Liver (tissue), 9 donors: ENCODE measurements around the gene ARHGEF10L. TPM values are rescaled to one million over a fixed set of nuclear protein-coding genes. Genes with fewer than 3 reads are reported as not detected.

Experiments
- DNase-seq: peaks from one replicate; pipeline ENCODE4 v3.0.0-alpha.2; 2017; ENCODE audit warnings: low spot score
- H3K27ac ChIP-seq, 2 donors: one replicate each; pipeline ENCODE4 v1.7.0; 2013; ENCODE audit warnings: inconsistent platforms in 2 of 2, low read length in 2 of 2, control low read depth in 1 of 2, low read depth in 1 of 2, mild to moderate bottlenecking in 1 of 2
- H3K27me3 ChIP-seq, 4 donors: one replicate each; pipeline versions ENCODE4 v1.6.1 to v1.7.0; 2013; ENCODE audit warnings: low read length in 3 of 4, inconsistent platforms in 1 of 4, mild to moderate bottlenecking in 1 of 4, moderate library complexity in 1 of 4; ENCODE audit not compliant: control insufficient read depth in 4 of 4, insufficient read depth in 4 of 4
- H3K36me3 ChIP-seq, 4 donors: one replicate each; pipeline versions ENCODE4 v1.6.1 to v1.7.0; 2013; ENCODE audit warnings: low read length in 3 of 4, mild to moderate bottlenecking in 3 of 4, low read depth in 1 of 4, moderate library complexity in 1 of 4; ENCODE audit not compliant: control insufficient read depth in 4 of 4, insufficient read depth in 3 of 4
- H3K4me1 ChIP-seq, 4 donors: one replicate each; pipeline versions ENCODE4 v1.6.1 to v1.7.0; 2013; ENCODE audit warnings: low read length in 3 of 4, mild to moderate bottlenecking in 3 of 4, moderate library complexity in 1 of 4; ENCODE audit not compliant: control insufficient read depth in 4 of 4, insufficient read depth in 4 of 4
- H3K4me3 ChIP-seq, 3 donors: one replicate each; pipeline versions ENCODE4 v1.6.1 to v1.7.0; 2013; ENCODE audit warnings: low read length in 3 of 3, control low read depth in 1 of 3, low read depth in 1 of 3, mild to moderate bottlenecking in 1 of 3
- H3K9ac ChIP-seq, 2 donors: one replicate each; pipeline ENCODE4 v1.7.0; 2013; ENCODE audit warnings: low read length in 2 of 2, mild to moderate bottlenecking in 2 of 2, moderate library complexity in 2 of 2, control low read depth in 1 of 2, low read depth in 1 of 2
- H3K9me3 ChIP-seq, 4 donors: one replicate each; pipeline versions ENCODE4 v1.6.1 to v1.7.0; 2013; ENCODE audit warnings: low read length in 3 of 4; ENCODE audit not compliant: control insufficient read depth in 4 of 4
- EGR1 ChIP-seq, 2 donors: IDR thresholded peaks; 2 replicates each; pipeline ENCODE4 v1.6.1; 2016 to 2018; ENCODE audit warnings: antibody characterized with exemption in 2 of 2, low read depth in 2 of 2
- FOXA1 ChIP-seq: IDR thresholded peaks from 2 replicates; pipeline ENCODE4 v1.6.1; 2016; ENCODE audit warnings: antibody characterized with exemption
- FOXA2 ChIP-seq: IDR thresholded peaks from 2 replicates; pipeline ENCODE4 v1.6.1; 2016; ENCODE audit warnings: antibody characterized with exemption
- GABPA ChIP-seq, 2 donors: IDR thresholded peaks in 1 of 2; conservative IDR thresholded peaks in 1 of 2; 2 replicates each; pipeline ENCODE4 v1.6.1; 2016; ENCODE audit warnings: antibody characterized with exemption in 2 of 2, mild to moderate bottlenecking in 1 of 2, moderate library complexity in 1 of 2
- HNF4A ChIP-seq, 2 donors: conservative IDR thresholded peaks; 2 replicates each; pipeline ENCODE4 v1.6.1; 2016; ENCODE audit warnings: antibody characterized with exemption in 2 of 2, mild to moderate bottlenecking in 2 of 2
- HNF4G ChIP-seq: IDR thresholded peaks from 2 replicates; pipeline ENCODE4 v1.6.1; 2016; ENCODE audit warnings: antibody characterized with exemption
- JUND ChIP-seq, 2 donors: IDR thresholded peaks; 2 replicates each; pipeline ENCODE4 v1.6.1; 2016; ENCODE audit warnings: antibody characterized with exemption in 2 of 2
- NR2F2 ChIP-seq: IDR thresholded peaks from 2 replicates; pipeline ENCODE4 v1.6.1; 2016; ENCODE audit warnings: antibody characterized with exemption
- RAD21 ChIP-seq, 2 donors: IDR thresholded peaks; 2 replicates each; pipeline ENCODE4 v1.6.1; 2016; ENCODE audit warnings: antibody characterized with exemption in 2 of 2, mild to moderate bottlenecking in 2 of 2
- RXRA ChIP-seq, 2 donors: IDR thresholded peaks; 2 replicates each; pipeline ENCODE4 v1.6.1; 2017 to 2018; ENCODE audit warnings: antibody characterized with exemption in 2 of 2, mild to moderate bottlenecking in 1 of 2
- SP1 ChIP-seq: IDR thresholded peaks from 2 replicates; pipeline ENCODE4 v1.6.1; 2018; ENCODE audit warnings: antibody characterized with exemption, mild to moderate bottlenecking
- TAF1 ChIP-seq: conservative IDR thresholded peaks from 2 replicates; pipeline ENCODE4 v1.6.1; 2016; ENCODE audit warnings: antibody characterized with exemption, mild to moderate bottlenecking
- YY1 ChIP-seq: IDR thresholded peaks from 2 replicates; pipeline ENCODE4 v1.6.1; 2016; ENCODE audit warnings: antibody characterized with exemption, mild to moderate bottlenecking
- WGBS: extraction: QIAGEN DNeasy Blood & Tissue Kit; methylation state at CpG from one replicate; pipeline ENCODE4 v1.1.7; 2013; 5-methylcytosine and 5-hydroxymethylcytosine counted together
- polyA plus RNA-seq, 2 donors: library from polyadenylated mRNA; stranded (reverse) in 1 of 2; unstranded in 1 of 2; fragments of 200-250 nt in 1 of 2; fragments of >200 nt in 1 of 2; fragmentation: Nextera tagmentation in 1 of 2; extraction: Ambion mirVana in 1 of 2; gene quantifications; one replicate each; pipeline versions ENCODE4 v1.2.1 to v1.2.3, GENCODE V29; 2013 to 2015
- total RNA-seq, 2 donors: library from RNA; depleted of rRNA; stranded (reverse); fragments of >200 nt; gene quantifications; one replicate each; pipeline ENCODE4 v1.2.3, GENCODE V29; 2014
- TF ChIP-seq, protein P1 (sequence below): IDR thresholded peaks from 2 replicates; pipeline ENCODE4 v1.6.1; 2016; ENCODE audit warnings: antibody characterized with exemption, mild to moderate bottlenecking
- TF ChIP-seq, protein P2 (sequence below): IDR thresholded peaks from 2 replicates; pipeline ENCODE4 v1.6.1; 2016; ENCODE audit warnings: antibody characterized with exemption
- TF ChIP-seq, protein P3 (sequence below): IDR thresholded peaks from 2 replicates; pipeline ENCODE4 v1.6.1; 2016; ENCODE audit warnings: antibody characterized with exemption
- TF ChIP-seq, protein P4 (sequence below): fragments of 150-350 bp; IDR thresholded peaks from 2 replicates; pipeline ENCODE4 v1.5.1; 2017; ENCODE audit warnings: improper control_type of control experiment, low read depth, low read length; ENCODE audit not compliant: missing input control
- TF ChIP-seq, protein P5 (sequence below): IDR thresholded peaks from 2 replicates; pipeline ENCODE4 v1.6.1; 2016; ENCODE audit warnings: antibody characterized with exemption
- donor health status: healthy.
- donor health status: healthy.
- donor health status: healthy.
- donor health status: healthy.
- donor health status: healthy.

The ARHGEF10L gene
- total and polyA plus RNA-seq, 4 donors = 26.3 to 169 (median 57.5) TPM

DNA sequence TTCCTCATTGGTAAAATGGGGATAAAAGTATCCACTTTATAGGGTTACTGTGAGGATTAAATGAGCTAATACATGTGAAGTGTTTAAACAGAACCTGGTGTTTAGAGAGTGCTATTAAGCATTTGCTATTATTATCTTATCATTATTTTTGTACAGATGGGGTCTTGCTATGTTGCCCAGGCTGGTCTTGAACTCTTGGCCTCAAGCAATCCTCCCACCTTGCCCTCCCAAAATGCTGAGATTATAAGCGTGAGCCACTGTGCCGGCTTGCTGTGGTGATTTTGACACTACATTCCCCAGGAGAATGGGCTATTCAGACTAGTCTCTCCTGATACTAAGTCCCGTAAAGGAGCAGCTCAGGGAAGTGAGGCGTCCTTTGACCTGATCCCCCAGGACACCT lies 6.3 kb upstream of the ARHGEF10L start:
- peaks cover 0 to 4% (median 2%) of the 10 kb centered on the region in 4 donors for H3K4me1 ChIP-seq
- no peak overlapping the region for H3K27ac ChIP-seq
- DNase-seq = no peak
- H3K36me3 ChIP-seq = no peaks in the 10 kb centered on the region
- TF ChIP-seq GABPA (IDR thresholded peaks at IDR 0.05 in 1 of 2, conservative IDR thresholded peaks at IDR 0.05 in 1 of 2) (no peak), RXRA (IDR thresholded peaks at IDR 0.05) (no peak), HNF4G (no peak), JUND (IDR thresholded peaks at IDR 0.05) (no peak), EGR1 (IDR thresholded peaks at IDR 0.05; ENCODE audit: low read depth in 2 of 2) (no peak), RAD21 (IDR thresholded peaks at IDR 0.05) (no peak), SP1 (no peak), HNF4A (conservative IDR thresholded peaks at IDR 0.05) (no peak), FOXA2 (no peak), YY1 (no peak), FOXA1 (no peak), NR2F2 (no peak), TAF1 (no peak)
- TF ChIP-seq, protein P1, sequence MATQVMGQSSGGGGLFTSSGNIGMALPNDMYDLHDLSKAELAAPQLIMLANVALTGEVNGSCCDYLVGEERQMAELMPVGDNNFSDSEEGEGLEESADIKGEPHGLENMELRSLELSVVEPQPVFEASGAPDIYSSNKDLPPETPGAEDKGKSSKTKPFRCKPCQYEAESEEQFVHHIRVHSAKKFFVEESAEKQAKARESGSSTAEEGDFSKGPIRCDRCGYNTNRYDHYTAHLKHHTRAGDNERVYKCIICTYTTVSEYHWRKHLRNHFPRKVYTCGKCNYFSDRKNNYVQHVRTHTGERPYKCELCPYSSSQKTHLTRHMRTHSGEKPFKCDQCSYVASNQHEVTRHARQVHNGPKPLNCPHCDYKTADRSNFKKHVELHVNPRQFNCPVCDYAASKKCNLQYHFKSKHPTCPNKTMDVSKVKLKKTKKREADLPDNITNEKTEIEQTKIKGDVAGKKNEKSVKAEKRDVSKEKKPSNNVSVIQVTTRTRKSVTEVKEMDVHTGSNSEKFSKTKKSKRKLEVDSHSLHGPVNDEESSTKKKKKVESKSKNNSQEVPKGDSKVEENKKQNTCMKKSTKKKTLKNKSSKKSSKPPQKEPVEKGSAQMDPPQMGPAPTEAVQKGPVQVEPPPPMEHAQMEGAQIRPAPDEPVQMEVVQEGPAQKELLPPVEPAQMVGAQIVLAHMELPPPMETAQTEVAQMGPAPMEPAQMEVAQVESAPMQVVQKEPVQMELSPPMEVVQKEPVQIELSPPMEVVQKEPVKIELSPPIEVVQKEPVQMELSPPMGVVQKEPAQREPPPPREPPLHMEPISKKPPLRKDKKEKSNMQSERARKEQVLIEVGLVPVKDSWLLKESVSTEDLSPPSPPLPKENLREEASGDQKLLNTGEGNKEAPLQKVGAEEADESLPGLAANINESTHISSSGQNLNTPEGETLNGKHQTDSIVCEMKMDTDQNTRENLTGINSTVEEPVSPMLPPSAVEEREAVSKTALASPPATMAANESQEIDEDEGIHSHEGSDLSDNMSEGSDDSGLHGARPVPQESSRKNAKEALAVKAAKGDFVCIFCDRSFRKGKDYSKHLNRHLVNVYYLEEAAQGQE = no peak
- TF ChIP-seq, protein P2, sequence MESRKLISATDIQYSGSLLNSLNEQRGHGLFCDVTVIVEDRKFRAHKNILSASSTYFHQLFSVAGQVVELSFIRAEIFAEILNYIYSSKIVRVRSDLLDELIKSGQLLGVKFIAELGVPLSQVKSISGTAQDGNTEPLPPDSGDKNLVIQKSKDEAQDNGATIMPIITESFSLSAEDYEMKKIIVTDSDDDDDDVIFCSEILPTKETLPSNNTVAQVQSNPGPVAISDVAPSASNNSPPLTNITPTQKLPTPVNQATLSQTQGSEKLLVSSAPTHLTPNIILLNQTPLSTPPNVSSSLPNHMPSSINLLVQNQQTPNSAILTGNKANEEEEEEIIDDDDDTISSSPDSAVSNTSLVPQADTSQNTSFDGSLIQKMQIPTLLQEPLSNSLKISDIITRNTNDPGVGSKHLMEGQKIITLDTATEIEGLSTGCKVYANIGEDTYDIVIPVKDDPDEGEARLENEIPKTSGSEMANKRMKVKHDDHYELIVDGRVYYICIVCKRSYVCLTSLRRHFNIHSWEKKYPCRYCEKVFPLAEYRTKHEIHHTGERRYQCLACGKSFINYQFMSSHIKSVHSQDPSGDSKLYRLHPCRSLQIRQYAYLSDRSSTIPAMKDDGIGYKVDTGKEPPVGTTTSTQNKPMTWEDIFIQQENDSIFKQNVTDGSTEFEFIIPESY = no peak
- TF ChIP-seq, protein P3, sequence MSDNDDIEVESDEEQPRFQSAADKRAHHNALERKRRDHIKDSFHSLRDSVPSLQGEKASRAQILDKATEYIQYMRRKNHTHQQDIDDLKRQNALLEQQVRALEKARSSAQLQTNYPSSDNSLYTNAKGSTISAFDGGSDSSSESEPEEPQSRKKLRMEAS = no peak
- TF ChIP-seq, protein P4, sequence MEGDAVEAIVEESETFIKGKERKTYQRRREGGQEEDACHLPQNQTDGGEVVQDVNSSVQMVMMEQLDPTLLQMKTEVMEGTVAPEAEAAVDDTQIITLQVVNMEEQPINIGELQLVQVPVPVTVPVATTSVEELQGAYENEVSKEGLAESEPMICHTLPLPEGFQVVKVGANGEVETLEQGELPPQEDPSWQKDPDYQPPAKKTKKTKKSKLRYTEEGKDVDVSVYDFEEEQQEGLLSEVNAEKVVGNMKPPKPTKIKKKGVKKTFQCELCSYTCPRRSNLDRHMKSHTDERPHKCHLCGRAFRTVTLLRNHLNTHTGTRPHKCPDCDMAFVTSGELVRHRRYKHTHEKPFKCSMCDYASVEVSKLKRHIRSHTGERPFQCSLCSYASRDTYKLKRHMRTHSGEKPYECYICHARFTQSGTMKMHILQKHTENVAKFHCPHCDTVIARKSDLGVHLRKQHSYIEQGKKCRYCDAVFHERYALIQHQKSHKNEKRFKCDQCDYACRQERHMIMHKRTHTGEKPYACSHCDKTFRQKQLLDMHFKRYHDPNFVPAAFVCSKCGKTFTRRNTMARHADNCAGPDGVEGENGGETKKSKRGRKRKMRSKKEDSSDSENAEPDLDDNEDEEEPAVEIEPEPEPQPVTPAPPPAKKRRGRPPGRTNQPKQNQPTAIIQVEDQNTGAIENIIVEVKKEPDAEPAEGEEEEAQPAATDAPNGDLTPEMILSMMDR = no peak
- TF ChIP-seq, protein P5, sequence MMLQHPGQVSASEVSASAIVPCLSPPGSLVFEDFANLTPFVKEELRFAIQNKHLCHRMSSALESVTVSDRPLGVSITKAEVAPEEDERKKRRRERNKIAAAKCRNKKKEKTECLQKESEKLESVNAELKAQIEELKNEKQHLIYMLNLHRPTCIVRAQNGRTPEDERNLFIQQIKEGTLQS = no peak
- 96% methylated on average over 4 of the region's 4 CpGs for WGBS
- no peak overlapping the region for H3K9ac ChIP-seq
- H3K27me3 ChIP-seq = no peaks in the 10 kb centered on the region
- H3K4me3 ChIP-seq = no peak overlapping the region
- H3K9me3 ChIP-seq = no peaks in the 10 kb centered on the region
